ENCODE results near the gene MT1A.
"Not testable (repeated sequence)": the region's sequence is repeated elsewhere in the genome, so short reads cannot be mapped to it uniquely, and the experiment has no call there.

MT1A gene

DNA sequence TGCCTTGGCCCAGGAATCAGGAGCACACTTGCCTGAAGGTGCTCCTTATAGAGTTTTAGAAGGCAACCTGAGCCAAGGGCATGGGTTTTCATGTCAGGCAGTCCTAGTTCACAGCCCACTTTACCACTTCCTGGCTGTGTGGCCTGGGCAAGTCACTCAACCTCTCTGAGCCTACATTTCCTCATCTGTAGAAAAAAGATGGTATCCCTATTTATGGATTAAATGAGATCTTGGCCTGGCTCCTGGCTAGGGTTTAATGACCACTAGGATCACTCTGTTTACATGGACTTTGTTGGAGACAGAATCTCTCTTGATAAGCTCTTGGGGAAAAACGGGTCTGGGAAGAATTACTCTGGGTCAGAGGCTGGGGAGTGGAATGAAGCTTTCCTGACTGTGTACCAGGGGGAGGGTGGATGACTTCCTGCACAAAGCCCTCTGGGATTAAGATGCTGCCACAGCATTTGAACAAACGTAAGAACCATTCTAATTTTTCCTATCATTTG lies 27.8 kb upstream of the MT1A start:
- no peak for DNase-seq

DNA sequence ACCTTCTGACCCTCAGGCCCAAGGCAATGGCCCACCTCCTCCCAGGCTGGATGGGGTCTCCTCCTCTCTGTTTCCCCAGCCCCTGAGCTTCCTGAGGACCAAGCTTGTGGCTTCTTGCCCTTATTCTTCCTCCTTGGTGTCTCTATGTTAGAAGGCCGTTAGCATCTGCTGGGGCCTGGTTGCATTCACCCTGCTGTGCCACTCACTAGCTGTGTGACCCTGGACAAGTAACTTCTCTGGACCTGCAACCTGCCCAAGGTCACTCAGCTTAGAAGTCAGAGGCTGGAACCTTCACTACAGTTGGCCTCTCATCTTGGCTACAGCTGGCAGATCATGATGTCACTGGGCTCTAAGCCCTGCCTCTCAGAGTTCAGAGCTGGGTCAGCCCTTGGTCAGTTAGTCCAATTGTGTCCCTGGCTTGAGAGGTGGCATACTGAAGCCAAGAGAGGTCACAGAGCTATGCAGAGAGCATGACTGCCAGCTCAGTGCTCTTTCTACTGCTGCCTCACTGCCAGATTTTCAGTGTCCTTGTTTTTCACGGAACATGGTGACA lies 27.1 kb upstream of the MT1A start:
- no peak for DNase-seq

DNA sequence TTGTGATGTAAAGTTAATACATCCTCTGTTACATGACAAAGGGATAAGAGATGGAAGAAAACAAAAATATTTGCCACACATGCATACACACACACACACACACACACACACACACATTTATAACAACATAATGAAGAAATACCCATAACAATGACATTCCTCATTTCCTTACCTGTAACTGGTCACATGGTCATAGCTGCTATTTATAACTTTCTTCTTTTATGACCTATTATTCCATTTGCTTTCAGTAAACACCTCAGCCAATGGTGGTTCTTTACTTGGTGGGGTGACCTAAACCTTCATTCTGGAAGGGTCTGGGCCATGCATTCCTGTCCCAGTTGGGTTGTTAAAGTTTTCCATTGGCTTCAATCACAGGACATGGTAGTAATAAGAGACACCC lies 24.8 kb upstream of the MT1A start:
- no peak for DNase-seq

DNA sequence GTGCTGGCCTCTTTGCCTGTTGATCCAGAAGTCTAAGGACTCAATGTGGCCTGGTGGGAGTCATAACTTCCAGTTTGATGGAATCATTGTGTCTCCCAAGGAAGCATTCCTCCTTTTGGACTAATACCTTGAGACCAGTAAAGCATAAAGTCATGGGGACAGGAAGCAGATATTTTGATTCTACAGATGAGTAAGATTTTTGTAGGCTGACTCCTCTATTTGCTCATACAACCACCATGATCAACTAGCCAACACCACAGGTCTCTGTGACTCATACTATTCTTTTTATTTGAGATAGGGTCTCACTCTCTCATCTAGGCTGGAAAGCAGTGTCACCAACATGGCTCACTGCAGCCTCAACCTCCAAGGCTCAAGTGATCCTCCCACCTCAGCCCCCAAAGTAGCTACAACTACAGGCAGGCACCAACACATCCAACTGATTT lies 23.9 kb upstream of the MT1A start:
- DNase-seq, result no peak

DNA sequence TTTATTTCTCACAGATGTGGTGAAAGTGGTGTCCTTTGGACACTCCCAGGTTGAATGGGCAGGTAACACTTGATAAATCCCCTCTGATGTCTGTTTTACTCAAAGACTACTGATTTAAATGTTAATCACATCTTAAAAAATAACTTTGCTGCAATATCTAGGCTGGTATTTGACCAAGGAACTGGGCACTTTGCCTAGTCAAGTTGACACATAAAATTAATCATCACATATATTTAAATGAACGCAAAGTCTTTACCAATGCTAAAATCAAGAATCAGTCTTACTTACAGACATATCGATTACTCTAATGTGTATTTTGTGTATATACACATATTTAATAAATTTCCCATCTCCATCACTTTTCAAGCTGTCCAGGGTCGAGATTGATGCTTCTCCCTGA lies 23.1 kb upstream of the MT1A start:
- DNase-seq, result no peak

DNA sequence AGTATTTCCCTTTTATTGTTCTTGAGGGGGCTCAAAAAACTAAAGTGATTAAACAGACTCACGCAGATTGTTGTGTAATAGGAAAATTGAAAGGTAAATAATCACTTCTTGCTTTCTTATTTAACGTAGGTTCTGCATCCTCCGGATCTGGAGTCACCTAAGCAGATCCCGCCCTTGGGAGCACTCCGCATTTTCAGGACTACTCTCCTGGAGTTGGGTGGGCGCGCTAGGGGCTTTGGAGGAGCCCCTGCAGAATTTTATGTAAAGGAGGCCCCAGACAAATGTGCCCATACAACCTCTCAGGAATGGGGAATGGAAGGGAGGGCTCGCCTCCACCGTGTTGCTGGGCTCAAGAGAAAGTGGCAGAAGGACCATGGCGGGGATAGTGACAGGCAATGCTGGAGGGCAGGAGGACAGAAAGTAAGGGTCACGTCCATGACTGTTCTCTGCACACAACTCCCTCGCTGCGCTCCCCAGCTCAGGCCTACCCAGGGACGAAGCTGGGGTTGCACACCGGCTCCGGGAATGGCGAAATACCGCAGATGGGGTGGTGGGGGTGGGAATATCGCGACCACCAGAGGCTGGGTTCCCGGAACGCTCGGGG lies 21.8 kb upstream of the MT1A start:
- DNase-seq, result peak; percentile 49

DNA sequence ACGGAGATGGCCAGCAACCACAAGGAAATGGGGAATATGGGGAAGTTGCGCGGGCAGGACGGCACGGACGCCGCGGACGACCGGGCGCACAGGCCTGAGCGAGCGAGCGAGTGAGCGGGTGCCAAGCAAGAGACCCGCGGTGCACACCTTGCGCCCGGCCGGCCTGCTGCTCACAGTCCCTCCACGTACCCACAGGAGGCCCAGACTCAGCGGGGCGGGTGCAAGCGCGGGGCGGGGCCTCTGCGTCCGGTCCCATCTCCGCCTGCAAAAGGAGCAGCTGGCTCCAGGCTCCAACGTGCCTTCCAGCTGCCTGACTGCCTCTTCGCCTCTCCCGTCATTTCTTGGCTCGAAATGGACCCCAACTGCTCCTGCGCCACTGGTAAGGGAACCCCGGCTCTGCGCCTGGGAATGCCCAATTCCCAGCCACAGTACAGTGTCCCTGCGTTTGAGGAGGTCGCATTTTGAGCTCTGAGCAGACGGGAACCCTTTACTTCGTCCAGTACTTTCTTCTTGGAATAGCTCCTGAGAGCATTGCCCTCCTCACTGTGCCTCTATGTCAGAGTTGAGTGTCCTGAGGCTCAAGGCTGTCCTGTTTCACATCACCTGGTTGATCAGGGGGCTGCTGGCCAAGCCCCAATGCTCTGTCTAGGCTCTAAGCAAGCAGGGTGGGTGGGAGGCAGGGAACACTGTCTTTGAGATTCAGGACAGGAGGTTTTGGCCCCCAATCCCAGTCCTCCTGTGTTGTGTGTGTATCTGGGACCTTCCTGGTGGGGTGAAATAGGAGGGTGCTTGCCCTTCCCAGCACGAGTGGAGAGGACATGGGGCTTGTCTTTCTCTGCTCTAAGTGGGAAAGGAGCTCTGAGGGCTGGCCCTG lies 21.0 kb upstream of the MT1A start:
- DNase-seq, result peak; percentile 86

DNA sequence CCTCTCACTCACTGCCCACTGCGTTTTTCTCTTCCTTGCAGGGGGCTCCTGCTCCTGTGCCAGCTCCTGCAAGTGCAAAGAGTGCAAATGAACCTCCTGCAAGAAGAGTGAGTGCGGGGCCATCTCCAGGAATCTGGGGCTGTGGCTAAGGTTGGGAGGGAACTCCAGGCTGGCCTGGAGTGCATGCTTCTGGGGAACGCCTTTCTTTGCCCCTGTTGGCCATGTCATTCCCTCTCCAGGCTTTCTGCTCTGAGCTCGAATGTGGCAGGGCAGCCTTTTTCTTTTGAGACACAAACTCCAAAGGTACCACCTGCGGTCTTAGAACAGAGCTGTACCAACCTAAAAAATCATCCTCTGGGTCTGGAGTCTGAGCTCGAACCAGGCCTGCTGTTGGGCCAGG lies 20.3 kb upstream of the MT1A start:
- DNase-seq, result no peak

DNA sequence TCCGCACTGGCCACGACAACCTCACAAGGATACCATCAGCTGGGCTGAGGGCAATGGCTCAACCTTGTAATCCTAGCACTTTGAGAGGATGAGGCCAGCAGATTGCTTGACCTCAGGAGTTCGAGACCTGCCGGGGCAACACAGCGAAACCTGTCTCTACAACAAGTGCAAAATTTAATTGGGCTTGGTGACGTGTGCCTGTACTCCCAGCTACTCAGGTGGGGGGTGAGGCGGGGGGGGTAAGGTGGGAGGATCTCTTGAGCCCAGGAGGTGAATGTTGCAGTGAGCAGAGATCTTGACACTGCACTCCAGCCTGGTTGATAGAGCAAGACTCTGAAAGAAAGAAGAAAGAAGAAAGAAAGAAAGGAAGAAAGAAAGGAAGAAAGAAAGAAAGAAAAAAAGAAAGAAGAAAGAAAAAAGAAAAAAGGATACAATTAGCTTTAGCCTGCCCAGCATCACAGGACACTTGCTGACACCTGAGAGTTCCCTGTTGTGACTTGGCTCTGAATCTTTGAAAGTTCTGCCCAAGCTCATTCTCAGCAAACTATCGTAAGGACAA lies 18.0 kb upstream of the MT1A start:
- DNase-seq, result no peak

DNA sequence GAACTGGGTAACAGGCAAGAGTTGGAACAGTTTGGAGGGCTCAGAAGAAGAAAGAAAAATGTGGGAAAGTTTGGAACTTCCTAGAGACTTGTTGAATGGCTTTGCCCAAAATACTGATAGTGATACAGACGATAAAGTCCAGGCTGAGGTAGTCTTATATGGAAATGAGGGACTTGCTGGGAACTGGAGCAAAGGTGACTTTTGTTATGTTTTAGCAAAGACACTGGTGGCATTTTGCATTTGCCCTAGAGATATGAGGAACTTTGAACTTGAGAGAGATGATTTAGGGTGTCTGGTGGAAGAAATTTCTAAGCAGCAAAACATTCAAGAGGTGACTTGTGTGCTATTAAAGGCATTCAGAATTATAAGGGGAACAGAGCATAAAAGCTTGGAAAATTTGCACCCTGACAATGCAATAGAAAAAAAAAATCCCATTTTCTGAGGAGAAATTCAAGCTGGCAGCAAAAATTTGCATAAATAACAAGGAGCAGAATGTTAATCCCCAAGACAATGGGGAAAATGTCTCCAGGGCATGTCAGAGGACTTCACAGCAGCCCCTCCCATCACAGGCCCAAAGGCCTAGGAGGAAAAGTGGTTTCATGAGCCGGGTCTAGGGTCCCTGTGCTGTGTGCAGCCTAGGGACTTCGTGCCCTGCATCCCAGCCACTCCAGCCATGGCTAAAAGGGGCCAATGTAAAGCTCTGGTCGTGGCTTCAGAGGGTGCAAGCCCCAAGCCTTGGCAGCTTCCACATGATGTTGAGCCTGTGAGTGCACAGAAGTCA lies 16.6 kb upstream of the MT1A start:
- not testable (repeated sequence) for DNase-seq

DNA sequence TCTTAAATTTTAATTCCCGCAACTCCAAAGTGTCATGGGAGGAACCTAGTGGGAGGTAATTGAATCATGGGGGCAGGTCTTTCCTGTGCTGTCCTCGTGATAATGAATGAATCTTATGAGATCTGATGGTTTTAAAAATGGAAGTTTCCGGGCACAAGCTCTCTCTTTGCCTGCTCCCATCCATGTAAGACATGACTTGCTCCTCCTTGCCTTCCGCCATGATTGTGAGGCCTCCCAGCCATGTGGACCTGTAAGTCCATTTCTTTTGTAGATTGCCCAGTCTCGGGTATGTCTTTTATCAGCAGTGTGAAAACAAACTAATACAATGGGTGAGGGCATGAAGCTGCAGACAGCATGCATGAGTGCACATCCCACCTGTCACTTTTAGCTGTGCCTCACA lies 15.3 kb upstream of the MT1A start:
- not testable (repeated sequence) for DNase-seq

DNA sequence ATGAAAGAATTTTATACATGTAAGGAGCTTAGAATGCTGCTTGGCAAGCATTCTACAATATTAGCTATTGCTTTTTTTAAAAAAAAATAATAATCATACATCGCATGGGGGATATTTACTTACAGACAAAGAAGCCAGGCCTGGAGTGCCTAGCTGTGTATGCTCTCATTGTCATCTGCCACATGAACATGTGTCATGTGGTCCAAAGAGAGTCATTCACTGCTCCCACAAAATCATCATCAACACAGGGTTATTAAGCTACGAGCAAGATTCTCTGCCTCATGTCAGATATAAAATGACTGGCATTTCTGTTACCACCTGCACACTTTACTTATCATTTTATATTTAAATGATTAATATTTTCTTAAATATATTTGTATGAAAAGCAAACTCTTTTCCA lies 14.8 kb upstream of the MT1A start:
- no peak for DNase-seq

DNA sequence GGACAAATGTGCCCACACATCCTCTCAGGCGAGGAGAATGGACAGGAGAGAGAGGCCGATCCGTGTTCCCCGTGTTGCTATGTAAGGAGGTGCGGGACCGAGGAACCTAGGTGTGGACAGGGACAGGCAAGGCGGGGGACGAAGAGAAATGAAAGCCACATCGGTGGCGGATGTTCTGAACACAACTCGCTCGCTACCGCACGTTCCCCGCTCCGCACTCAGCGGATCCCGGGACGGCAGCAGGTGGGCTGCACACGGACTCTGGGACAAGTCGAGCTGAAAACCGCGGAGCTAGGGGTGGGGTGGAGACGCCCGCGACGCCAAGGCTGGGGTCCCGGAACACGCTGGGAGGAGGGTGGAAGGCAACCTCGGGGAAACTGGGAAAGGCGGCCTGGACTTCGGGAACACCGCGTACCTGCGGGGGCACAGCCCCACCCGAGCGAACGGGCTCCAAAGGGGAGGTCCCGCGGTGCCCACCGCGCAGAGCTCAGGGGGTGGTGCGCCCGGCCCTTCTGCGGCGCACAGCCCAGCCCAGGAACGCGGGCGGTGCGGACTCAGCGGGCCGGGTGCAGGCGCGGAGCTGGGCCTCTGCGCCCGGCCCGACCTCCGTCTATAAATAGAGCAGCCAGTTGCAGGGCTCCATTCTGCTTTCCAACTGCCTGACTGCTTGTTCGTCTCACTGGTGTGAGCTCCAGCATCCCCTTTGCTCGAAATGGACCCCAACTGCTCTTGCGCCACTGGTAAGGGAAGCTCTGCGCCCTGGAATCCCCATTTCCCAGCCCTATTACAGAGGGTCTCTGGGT lies 13.1 kb upstream of the MT1A start, which contains the start of gene MT1E:
TSS of gene MT1E (plus strand) at position 642 of the 803 bp plus-strand sequence. CDS start at position 713, 71 bp downstream.
- peak; percentile 62 for DNase-seq

DNA sequence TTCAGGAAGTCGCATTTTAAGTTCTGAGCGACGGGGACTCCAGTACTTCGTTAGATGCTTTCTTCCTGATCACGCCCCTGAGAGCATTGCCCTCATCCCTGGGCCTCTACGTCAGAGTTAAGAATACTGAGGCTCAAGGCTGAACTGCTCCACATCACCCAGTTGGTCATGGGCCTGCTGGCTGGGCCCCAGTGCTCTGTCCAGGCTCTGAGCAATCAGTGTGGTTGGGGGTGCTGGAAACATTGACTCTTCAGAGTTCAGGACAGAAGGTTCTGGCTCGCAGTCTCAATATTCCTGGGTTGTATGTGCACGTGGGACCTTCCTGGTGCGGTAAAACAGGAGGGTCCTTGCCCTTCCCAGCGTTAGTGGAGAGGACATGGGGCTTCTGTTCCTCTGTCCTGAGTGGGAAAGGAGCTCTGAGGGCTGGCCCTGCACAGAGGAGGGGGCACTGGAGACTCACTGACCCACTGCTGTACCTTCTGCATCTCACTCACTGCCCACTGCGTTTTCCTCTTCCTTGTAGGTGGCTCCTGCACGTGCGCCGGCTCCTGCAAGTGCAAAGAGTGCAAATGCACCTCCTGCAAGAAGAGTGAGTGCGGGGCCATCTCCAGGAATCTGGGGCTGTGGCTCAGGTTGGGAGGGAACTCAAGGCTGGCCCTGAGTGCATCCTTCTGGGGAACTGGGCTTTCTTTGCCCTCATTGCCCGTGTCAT lies 12.4 kb upstream of the MT1A start:
- DNase-seq, result no peak

DNA sequence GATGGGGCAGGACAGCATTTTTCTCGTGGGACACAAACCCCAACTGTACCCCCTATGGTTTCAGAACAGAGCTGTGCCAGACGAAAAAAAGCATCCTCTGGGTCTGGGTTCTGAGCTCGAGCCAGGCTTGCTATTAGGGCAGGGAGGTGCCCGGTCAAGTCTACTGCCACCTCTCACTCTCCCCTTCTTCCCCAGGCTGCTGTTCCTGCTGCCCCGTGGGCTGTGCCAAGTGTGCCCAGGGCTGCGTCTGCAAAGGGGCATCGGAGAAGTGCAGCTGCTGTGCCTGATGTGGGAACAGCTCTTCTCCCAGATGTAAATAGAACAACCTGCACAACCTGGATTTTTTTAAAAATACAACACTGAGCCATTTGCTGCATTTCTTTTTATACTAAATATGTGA lies 11.8 kb upstream of the MT1A start:
- DNase-seq, result no peak

DNA sequence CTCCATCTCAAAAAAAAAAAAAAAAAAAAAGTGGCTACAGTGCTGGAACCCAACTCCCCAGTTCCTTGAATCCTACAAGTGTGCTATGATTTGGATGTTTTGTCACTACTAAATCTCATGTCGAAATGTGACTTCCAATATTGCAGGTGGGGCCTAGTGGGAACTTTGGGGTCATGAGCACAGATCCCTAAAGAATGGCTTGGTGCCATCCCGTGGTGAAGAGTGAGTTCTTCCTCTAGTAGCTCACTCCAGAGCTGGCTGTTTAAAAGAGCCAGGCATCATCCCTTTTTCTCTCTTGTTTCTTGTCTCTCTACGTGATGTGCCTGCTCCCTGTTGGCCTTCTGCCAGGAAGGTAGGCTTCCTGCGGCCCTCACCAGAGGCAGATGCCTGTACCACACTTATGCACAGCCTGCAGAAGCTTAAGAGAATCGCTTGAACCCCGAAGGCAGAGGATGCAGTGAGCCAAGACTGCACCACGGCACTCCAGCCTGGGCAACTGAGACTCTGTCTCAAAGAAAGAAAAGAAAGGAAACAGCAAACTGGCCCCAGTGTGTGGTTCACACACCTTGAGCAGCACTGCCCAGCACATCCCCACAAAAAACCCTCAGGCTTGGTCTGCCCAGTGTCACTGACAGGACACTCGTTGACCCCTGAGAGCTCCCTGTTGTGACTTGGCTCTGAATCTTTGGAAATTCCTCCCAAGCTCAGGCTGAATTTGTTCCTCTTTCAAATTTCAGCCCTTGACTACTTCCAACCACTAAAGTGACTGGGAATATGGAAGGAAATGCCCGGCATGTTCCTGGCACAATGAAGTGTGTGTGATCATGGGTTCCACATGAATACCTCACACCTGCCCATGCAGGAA lies 9.7 kb upstream of the MT1A start:
- DNase-seq, result no peak

DNA sequence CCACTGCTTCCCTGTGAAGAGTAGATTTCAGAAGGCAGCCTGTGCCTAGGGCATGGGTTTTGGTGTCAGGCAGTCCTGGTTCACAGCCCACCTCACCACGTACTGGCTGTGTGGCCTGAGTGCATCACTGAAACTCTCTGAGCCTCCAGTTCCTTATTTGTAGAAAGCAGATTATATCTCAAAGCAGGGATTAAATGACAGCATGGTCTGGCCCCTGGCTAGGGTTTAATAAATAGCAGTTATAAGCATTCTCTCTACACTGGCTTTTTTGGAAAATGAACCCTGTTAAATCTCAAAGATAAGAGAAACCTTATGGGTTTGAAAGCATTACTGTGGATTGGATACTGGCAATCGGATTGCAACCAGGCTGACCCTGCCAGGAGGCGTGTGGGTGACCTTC lies 8.9 kb upstream of the MT1A start:
- DNase-seq, result no peak

DNA sequence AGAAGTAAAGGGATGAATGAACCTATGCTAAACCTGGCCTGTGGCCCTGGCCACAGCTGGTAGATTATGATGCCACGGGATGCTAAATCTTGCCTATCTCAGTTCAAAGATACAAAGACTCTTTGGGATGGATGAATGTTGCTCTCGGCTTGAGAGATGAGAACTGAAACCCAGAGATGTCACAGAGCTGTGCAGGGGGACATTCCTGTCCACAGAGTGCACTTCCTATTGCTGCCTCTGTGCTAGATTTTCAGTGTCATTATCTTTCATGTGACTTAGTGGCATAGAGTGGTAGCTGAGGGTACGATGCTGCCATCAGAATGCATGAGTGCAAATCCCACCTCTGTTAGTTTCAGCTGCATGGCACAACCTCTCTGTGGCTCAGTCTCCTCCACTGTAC lies 8.3 kb upstream of the MT1A start:
- DNase-seq, result no peak

DNA sequence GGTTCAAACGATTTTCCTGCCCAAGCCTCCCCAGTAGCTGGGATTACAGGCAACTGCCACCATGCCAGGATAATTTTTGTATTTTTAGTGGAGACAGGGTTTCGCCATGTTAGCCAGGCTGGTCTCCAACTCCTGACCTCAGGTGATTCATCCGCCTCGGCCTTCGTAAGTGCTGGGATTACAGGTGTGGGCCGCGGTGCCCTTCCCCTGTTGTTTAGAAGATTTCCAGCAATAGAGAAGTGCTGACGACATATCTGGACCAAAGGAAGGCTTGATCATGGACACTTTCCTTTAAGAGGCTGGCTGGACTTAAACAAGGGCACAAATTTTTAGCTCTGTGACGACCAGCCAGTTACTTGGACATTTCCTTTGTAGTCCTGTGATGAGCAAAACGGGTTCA lies 7.3 kb upstream of the MT1A start:
- no peak for DNase-seq

DNA sequence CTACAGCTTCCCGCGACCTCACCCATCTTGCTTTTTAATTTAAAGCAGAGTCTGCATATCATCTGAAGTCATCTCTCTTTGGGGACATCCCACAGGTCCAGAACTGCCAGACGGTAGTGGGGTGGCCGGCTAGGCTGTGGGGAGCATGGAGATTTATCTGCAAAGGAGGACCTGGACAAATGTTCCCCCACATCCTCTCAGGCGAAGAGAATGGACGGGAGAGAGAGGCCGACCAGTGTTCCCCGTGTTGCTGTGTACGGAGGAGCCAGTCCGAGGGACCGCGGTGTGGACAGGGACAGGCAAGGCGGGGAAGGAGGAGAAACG lies 6.7 kb upstream of the MT1A start:
- no peak for DNase-seq

Measured in islet precursor cell (in vitro differentiated cells).